ENCODE results near the gene AP4E1.

DNA sequence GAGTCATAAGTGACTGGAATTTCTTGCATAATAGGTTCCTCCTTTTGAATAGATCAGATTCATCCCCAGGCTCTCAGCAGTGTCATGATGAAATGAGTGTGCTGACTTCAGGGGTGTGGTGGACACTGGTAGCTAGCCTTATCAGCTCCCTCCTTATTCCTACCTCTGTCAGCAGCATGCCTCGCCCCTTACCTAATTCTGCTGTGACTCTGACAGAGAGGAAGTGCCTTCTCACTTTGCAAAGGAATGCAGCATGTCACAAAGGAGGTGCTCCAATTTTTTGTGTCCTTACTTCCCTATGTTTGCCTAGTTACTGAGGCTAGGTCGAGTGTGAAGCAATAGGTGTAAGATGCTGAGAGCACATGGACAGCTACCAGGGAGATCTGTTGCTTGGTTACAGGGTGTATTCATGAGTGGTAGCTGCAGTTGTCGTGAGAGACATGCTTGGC is 95.6 kb downstream of the AP4E1 start:
- TF ChIP-seq, protein P1, sequence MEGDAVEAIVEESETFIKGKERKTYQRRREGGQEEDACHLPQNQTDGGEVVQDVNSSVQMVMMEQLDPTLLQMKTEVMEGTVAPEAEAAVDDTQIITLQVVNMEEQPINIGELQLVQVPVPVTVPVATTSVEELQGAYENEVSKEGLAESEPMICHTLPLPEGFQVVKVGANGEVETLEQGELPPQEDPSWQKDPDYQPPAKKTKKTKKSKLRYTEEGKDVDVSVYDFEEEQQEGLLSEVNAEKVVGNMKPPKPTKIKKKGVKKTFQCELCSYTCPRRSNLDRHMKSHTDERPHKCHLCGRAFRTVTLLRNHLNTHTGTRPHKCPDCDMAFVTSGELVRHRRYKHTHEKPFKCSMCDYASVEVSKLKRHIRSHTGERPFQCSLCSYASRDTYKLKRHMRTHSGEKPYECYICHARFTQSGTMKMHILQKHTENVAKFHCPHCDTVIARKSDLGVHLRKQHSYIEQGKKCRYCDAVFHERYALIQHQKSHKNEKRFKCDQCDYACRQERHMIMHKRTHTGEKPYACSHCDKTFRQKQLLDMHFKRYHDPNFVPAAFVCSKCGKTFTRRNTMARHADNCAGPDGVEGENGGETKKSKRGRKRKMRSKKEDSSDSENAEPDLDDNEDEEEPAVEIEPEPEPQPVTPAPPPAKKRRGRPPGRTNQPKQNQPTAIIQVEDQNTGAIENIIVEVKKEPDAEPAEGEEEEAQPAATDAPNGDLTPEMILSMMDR (IDR thresholded peaks at IDR 0.05): no peak
- TF ChIP-seq, protein P2, sequence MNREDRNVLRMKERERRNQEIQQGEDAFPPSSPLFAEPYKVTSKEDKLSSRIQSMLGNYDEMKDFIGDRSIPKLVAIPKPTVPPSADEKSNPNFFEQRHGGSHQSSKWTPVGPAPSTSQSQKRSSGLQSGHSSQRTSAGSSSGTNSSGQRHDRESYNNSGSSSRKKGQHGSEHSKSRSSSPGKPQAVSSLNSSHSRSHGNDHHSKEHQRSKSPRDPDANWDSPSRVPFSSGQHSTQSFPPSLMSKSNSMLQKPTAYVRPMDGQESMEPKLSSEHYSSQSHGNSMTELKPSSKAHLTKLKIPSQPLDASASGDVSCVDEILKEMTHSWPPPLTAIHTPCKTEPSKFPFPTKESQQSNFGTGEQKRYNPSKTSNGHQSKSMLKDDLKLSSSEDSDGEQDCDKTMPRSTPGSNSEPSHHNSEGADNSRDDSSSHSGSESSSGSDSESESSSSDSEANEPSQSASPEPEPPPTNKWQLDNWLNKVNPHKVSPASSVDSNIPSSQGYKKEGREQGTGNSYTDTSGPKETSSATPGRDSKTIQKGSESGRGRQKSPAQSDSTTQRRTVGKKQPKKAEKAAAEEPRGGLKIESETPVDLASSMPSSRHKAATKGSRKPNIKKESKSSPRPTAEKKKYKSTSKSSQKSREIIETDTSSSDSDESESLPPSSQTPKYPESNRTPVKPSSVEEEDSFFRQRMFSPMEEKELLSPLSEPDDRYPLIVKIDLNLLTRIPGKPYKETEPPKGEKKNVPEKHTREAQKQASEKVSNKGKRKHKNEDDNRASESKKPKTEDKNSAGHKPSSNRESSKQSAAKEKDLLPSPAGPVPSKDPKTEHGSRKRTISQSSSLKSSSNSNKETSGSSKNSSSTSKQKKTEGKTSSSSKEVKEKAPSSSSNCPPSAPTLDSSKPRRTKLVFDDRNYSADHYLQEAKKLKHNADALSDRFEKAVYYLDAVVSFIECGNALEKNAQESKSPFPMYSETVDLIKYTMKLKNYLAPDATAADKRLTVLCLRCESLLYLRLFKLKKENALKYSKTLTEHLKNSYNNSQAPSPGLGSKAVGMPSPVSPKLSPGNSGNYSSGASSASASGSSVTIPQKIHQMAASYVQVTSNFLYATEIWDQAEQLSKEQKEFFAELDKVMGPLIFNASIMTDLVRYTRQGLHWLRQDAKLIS (CRISPR knock-in tag; IDR thresholded peaks at IDR 0.05; ENCODE audit: borderline replicate concordance): no peak
- no peak for TF ChIP-seq KAT7 (CRISPR knock-in tag; IDR thresholded peaks at IDR 0.05; ENCODE audit: borderline replicate concordance)
- no peak for TF ChIP-seq ZNF121 (CRISPR knock-in tag; IDR thresholded peaks at IDR 0.05)
- TF ChIP-seq, protein P3, sequence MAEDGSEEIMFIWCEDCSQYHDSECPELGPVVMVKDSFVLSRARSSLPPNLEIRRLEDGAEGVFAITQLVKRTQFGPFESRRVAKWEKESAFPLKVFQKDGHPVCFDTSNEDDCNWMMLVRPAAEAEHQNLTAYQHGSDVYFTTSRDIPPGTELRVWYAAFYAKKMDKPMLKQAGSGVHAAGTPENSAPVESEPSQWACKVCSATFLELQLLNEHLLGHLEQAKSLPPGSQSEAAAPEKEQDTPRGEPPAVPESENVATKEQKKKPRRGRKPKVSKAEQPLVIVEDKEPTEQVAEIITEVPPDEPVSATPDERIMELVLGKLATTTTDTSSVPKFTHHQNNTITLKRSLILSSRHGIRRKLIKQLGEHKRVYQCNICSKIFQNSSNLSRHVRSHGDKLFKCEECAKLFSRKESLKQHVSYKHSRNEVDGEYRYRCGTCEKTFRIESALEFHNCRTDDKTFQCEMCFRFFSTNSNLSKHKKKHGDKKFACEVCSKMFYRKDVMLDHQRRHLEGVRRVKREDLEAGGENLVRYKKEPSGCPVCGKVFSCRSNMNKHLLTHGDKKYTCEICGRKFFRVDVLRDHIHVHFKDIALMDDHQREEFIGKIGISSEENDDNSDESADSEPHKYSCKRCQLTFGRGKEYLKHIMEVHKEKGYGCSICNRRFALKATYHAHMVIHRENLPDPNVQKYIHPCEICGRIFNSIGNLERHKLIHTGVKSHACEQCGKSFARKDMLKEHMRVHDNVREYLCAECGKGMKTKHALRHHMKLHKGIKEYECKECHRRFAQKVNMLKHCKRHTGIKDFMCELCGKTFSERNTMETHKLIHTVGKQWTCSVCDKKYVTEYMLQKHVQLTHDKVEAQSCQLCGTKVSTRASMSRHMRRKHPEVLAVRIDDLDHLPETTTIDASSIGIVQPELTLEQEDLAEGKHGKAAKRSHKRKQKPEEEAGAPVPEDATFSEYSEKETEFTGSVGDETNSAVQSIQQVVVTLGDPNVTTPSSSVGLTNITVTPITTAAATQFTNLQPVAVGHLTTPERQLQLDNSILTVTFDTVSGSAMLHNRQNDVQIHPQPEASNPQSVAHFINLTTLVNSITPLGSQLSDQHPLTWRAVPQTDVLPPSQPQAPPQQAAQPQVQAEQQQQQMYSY (CRISPR knock-in tag; IDR thresholded peaks at IDR 0.05): no peak
